NCI-H2107 (cell line): ENCODE data around the gene PARP1.
"Not testable (repeated sequence)": the region's sequence is repeated elsewhere in the genome, so short reads cannot be mapped to it uniquely, and the experiment has no call there.

ENCODE experiments used
- DNase-seq: peaks from one replicate; lab custom pipeline; 2025; lab: John Stamatoyannopoulos, UW

PARP1 gene

DNA sequence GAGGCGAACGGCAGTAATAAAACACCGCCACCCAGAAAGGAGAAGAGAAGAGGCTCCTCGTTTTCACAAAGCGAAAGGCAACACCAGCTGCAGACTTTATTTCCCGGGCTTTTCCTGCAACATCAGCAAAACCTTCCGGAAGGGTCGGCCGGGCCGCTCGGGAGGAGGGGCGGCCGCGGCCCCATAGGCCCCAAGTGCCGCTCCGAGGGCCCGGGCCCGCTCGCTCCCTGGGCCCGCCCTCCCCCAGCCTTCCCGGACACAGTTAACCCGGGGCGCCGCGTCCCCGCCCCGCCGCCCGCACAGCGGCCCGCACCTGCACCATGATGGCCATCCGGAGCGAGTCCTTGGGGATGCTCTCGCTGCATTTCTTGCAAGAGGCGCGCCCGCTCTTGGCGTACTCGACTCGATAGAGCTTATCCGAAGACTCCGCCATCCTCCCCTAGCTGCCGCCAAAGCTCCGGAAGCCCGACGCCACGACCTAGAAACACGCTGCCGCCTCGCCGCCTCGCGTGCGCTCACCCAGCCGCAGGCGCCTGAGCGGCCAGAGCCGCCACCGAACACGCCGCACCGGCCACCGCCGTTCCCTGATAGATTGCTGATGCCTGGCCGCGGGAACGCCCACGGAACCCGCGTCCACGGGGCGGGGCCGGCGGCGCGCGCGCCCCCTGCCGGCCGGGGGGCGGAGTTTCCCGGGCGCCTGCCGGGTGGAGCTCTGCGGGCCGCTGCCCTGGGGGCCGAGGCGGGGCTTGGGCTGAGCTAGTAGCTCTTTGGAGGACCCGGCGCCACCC lies at the start of gene PARP1:
Gene PARP1 (minus strand): TSS at position 597 of the 788 bp plus-strand sequence. CDS start 164 bp downstream, at position 433.
- DNase-seq = peak; percentile 83

DNA sequence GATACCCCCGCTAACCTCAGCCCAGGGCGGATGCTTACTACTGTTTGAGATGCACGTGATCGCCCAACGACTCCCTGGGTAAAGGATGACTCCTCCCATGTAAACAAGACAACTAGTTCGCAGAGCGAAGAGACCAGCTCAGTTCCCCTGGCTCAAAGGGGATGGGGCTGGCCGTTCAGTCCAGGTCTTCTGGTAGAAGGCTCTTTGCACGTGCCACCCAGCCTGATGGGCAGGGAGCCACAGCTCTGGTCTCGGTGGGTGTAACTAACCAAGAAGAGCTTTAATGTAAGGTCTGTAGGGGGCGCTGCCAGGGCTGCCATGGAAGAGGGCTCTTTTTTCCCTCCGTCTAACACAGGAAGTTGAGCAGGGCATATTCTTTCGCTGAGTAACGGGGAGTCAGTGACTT lies 49.4 kb upstream of the PARP1 start:
- no peak for DNase-seq

DNA sequence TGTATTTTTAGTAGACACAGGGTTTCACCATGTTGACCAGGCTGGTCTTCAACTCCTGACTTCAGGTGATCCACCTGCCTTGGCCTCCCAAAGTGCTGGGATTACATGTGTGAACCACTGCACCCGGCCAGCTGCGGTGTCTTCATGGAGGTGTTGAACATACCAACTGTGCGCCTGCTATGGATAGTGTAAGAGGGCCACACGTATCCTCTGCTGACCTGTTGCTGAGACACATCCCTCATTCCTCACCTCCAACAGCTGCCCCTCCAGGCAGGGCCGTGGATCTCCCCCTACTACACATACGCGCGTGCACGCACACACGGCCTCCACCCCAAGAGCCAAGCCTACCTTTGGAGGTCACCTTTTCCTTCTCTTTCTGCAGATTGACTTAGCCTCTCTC lies 48.0 kb upstream of the PARP1 start:
- DNase-seq = no peak

DNA sequence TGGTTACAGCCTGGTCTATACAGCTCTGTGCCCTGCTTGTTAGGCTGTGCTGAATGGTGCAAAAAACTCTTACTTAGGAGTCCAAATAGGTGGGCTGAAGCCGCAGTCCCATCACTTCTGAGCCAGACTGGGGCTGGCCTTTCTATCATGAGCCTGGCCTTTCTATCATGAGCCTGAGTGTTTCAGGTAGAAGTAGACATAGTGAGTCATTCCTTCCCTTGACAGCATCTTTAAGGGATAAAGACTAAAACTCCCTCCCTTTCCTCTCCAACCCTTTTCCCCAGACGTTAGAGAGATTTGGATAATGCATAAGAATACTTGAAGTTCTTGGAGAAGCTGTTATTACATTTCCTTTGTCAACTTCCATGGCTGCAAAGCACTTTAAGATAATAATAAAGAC lies 46.5 kb upstream of the PARP1 start:
- DNase-seq = no peak

DNA sequence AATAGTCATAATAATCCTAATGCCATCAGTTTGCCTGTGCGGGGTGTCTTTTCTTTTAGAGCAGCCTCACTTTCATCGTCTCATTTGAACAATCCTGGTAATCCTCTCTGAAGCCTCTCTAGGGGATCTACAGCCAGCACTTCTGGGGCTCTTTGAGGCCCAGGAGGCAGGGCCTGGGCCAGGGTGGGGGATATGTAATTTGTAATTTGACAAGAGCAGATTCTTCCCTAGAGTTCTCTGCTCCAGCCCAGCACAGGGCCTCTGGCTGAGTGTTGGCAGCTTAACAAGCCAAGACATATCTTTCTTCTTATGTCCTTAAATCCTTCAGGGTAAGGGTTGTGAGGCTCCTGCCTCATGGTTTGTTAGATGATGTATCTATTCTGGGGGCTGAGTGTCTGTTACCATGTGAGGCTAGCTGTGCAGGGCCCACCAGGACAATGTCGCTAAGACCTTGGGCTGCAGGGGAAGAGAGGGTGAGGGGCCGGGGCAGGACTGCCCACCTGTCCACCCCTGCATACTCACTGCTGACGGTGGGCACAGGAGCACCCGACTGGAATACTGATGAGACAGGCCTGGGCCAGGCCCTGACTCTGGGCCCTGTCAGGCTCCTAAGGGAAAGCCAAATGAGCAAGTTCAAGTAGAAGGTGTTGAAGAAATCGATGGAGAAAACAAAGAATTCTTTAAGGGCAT lies 45.3 kb upstream of the PARP1 start:
- DNase-seq = no peak

DNA sequence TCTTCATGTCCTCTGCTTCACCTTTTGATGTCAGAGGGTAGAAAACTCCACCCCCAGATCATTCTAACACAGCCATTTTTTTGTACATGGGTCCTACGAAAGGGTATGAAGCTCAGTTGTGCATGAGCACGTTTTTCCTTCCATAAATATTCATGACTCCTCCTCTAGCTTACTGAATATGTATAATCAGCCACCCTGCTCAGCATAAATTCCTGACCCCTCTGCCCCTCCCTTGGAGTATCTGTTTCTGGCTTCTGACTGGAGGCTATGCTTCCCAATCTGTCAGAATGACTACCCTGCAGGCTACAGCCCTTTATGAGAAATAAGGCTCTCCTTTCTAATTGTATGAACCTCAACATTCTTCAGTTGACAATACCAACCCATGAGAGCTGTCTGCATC lies 42.8 kb upstream of the PARP1 start:
- DNase-seq = no peak

DNA sequence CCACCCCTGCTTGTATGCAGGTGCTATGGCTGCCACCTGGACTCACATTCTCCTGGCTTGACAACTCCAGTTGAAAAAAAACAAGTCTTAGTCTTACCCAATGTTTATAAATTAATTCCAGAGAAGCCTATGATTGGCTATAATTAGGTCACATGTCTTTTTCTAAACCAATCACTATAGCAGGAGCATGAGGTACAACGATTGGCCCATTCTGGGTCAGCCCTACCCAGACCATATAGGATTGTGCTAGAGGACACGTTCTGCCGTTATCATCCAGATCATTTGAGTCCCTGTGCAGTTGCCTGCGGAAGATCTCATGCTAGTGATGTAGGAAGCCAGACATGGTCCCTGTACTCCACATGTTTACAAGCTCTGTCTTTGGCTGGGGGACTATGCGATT lies 41.9 kb upstream of the PARP1 start:
- no peak for DNase-seq

DNA sequence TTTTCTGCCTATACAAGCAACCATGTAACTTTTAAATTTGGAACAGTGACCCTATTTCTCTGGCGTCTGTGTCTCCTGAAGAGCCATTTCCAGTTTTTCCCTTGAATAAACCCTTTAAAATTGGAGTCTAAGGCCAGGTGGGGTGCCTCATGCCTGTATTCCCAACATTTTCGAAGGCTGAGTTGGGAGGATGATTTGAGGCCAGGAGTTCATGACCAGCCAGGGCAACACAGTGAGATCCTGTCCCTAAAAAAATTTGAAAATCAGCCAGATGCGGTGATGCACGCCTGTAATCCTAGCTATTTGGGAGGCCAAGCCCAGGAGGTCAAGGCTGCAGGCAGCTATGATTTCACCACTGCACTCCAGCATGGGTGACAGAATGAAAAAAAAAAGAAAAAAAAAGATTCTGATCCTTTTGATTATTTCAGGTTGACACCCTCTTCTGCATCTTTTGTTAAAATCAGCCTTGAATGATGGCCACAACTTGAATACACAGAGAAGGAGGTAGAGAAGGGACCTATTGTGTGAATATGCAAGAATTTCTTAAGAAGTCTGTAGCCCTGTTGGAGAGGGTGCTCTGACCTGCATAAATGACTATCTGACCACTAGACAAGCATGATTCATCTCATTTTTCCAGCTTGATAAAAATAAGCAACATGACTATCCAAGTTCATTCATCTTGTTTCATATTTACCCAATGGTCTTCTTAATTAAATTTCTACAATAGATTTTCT lies 40.2 kb upstream of the PARP1 start:
- no peak for DNase-seq

DNA sequence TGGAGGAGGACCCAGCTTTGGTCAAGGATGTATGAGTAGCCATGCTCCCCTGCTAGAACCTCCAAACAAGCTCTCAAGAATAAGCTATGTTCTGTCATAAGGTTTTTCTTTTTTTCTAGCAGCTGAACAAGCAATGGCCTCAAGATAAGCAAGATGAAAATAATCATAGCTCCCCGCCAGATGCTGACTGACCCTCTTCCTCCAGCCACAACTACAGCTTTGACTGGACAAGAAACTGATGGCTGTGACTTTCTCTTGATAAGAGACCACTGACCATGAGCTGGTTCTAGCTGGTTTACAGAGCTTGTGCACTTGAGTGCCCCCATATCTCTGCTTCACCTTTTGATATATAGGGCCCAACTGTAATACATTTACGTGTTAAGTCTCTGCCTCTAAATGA lies 38.2 kb upstream of the PARP1 start:
- DNase-seq = no peak

DNA sequence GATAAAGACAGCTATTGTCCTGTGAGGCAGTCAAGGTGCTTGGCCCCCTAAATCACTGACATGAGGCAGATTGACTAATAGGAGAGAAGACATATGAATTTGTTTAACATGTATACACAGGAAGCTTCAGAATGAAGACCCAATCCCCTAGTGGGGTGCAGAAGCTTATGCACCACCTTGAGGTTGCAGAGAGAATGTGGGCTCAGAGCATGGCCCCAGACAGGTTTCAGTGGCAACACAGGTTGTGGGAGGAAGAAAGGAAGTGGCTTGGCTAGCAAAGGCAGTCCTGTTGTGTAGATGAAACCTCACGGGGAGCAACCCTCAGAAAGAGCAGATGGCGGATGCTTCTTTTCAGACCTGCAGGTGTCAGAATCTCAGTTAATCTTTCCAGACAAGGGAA lies 37.0 kb upstream of the PARP1 start:
- DNase-seq = no peak

DNA sequence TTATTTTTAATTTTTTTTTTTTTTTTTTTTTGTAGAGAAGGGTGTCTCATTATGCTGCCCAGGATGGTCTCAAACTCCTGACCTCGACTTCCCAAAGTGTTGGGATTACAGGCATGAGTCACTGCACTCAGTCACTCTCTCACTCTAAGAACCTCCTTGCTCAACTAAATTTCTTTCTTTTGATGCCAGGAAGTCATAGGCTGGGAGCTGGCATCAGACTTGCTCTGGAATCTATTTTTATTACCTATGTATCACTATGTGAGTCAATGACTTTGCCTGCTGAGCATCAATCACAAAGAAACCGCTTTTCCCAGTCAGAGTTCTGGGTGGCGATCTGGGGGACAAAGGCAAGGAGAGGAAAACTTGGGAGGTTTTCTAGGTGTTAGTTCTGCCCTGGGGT lies 35.5 kb upstream of the PARP1 start:
- no peak for DNase-seq

DNA sequence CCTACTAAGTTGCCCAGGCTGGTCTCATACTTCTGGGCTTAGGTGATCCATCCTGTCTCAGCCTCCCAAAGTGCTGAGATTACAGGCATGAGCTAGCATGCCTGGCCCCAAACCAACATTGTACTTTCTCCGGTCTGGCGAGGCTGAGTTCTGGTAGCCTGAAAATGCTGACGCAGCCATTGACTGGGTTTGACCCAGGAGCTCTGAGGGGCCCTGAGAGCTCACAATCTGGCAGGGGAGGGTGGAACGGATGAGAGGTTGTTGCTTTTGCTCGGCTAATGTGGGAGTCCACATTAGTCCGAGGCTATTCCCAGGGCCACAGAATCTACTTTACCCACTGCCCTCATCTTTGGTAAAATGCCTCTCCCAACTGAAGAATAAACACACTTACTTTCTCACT lies 35.1 kb upstream of the PARP1 start:
- DNase-seq = no peak

DNA sequence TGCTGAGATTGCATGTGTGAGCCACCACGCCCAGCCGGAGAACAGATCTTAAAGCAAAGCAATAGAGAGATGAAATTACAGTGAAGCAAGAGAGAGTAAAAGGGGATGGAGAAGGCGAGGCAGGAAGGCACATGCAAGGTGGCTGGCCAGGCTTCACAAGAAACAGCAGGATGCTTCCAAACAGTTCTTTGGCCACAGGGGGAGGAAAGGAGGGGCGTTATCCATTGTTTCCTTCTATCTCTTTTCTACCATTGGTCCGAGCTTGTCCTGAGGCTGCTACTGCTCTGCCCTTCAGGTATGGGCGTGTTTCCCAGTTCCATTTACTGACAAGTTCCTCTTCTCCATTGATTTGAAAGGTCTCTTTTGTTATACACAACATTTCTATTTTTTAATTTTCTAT lies 33.7 kb upstream of the PARP1 start:
- no peak for DNase-seq

DNA sequence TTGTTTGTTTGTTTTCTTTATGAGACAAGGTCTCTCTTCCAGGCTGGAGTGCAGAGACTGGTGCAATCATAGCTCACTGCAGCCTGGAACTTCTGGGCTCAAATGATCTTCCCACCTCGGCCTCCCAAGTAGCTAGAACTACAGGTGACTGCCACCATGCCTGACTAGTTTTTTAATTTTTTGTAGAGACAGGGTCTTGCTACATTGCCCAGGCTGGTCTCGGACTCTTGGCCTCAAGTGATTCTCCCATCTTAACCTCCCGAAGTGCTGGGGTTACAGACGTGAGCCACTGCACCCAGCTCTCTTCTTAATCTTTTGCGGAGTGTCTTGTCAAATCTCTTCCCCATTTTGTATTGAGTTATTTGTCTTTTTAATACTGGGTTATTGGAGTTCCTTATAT lies 32.6 kb upstream of the PARP1 start:
- DNase-seq = no peak

DNA sequence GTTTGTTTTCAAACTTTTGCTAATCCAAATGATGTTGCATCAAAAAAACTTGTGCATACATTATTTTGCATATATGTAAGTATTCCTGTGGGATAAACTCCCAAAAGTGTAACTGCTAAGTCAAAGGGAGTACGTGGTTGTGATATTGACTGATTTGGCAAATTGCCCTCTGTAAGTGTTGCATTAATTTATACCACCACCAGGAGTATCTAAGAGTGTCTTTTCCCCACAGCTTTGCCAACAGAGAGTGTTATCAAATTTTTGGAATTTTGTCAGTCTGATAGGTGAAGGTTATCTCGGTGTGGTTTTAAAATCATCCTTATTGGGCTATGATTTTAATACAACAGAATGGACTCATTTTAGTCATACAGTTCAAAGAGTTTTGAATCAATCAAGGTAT lies 30.1 kb upstream of the PARP1 start:
- DNase-seq = no peak

DNA sequence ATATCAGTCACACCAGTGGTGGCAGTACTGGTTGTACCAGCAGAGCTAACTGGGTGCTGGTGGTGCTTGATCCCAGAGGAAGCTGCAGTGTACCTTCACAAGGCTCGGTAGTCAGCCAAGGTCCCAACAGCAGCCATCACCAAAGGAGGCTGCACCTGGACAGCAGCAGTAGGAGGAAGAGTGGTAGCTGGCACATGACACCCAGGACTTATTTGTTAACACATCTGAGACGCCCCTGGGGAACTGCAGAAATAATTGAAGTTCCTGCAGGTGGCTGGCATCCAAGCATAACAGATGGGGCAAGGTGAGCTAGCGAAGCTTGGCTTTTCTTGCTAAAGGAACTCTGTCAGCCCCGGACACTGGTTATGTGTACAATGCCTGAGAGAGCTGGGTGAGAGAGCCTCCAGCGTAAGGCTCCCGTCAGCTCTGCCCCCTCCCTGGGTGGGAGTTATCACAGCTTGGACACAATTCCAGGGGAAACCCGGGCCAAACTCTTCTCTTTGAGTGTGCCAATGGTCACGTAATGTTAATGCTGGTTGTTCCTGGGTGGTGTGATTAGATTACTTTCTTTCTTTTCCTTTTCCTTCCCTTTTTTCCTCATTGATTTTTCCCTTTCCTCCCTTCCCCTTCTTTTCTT lies 29.1 kb upstream of the PARP1 start:
- peak; percentile 88 for DNase-seq

DNA sequence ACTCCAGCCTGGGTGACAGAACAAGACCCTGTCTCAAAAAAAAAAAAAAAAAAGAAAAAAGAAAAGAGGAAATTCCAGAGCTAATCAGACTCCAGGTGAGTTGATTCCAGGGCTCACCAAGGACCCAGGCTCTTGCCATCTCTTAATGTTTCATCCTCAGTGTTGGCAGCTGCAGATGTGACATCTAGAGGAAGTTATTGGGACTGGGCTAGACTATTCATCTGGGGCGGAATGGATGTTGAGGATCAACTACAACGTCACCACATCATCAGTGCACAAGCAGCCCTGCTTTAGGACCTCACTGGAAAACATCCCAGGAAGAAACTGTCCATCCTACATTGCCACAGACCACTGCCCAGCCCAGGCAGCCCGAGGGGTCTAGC lies 28.6 kb upstream of the PARP1 start:
- no peak for DNase-seq

DNA sequence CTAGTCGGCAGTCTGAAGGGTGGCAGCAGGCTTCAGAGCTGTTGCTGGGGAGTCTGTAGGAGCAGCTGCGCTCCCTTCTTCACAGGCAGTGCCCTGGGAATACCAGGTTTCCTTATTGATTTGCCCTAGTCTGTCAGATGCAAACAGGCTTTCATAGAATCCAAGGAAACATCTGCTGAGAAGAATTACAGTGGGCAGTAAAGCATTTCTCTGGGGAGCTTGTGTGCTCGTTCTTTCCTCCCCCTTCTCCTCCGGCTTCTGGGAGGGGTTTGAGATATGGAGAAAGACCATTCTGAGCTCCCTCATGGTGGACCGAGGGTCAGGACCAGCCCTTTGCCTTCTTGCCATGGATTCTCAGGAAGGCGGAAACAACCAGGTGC lies 25.4 kb upstream of the PARP1 start:
- peak; percentile 59 for DNase-seq

DNA sequence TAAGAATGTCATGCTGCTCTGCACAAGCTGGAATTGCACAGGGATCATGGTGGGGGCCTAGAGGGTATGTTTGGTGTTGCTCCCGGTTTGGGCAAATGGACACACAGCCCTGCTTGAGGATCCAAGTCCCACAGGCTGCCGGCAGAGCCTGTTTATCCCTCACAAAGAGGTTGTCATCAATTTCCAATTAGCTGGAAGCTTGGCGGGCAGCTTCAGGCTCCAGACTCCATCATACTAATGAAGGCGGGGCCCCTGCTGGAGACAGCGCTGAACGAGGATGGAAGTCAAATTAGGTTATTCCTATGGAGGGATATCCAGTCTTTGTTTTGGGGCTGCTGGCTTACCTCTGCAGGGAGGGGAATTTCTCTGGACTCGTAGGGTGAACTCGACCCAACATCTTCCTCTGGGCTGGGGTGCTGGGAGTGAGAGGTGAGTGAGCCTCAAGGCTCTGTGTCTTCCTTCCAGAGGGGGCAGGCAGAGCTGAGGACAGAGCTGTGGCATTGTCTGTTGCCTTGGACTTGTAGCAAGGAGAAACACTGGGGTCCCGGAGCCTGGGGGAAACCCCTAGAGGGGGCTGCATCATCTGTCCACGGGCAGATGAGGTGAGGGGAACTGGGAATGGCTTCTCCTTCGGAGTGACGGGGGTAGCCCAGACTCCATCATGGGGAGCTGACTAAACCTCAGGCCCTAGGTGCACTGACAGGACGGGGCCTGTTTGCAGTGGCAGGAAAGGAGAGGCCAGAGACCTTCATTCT lies 24.9 kb upstream of the PARP1 start:
- peak; percentile 30 for DNase-seq

DNA sequence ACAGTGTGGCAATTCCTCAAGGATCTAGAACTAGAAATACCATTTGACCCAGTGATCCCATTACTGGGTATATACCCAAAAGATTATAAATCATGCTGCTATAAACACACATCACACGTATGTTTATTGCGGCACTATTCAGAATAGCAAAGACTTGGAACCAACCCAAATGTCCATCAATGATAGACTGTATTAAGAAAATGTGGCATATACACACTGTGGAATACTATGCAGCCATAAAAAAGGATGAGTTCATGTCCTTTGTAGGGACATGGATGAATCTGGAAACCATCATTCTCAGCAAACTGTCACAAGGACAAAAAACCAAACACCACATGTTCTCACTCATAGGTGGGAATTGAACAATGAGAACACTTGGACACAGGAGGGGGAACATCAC lies 24.0 kb upstream of the PARP1 start:
- not testable (repeated sequence) for DNase-seq

DNA sequence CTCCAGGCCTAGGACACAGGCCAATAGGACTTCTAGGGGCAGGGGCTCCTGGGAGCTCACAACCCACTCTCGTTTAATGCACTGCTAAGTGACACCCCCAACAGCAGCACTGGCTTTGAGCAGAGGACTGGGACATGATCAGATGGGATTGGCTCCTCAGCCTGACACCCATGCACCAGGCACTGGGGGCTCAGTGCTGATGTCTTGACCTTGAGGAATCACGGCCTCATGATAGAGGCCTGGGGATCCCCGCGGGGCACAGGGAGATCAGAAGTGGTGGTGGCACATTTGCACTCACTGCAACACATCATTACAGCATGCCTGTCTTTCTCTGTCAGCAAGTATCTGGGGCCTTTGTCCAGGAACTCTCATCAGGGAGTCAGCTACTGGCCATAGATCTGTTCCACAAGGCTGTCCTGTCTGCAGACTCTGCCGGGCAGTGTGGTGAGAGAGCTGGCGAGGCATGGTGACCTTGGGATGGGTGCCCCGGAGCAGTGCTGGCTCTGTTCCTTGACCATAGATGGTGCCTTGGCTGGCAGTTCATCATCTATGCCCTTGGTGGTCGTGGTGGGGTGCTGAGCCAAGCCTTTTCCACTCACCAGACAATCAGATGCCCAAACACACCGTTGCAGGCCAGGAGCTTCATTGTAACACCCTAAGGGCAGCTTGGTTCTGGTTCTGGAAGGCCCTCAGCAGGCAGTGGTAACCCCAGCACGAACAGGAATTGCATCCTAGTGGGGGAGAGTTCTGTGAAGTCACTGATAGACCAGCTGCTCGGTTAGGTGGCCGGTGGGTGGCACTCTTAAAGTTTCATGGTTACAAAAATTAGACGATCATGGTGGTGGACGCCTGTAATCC lies 22.2 kb upstream of the PARP1 start:
- DNase-seq = no peak
